Activated naive CD4-positive, alpha-beta T cell treated with anti-CD3 and anti-CD28 coated beads, Interleukin-2, amount 10 ng/mL, durations not matched to agents 5 hours and 36 hours (primary cell): Measurements from ENCODE around the gene EXOC3L4. TPM values are rescaled to one million over a fixed set of nuclear protein-coding genes. Genes with fewer than 3 reads are reported as not detected.

Experiments
- total RNA-seq, 2 experiments: library from RNA; stranded (reverse); gene quantifications; one replicate each; pipeline ENCODE4 v1.2.3, GENCODE V29; 2021

The EXOC3L4 gene
- total RNA-seq, result not detected

GRCh38 chr14:103094406-103095209 lies at the start of gene EXOC3L4:
EXOC3L4 (plus strand) TSS chr14:103094725; CDS start chr14:103100220, 5,495 bp downstream.

DNA sequence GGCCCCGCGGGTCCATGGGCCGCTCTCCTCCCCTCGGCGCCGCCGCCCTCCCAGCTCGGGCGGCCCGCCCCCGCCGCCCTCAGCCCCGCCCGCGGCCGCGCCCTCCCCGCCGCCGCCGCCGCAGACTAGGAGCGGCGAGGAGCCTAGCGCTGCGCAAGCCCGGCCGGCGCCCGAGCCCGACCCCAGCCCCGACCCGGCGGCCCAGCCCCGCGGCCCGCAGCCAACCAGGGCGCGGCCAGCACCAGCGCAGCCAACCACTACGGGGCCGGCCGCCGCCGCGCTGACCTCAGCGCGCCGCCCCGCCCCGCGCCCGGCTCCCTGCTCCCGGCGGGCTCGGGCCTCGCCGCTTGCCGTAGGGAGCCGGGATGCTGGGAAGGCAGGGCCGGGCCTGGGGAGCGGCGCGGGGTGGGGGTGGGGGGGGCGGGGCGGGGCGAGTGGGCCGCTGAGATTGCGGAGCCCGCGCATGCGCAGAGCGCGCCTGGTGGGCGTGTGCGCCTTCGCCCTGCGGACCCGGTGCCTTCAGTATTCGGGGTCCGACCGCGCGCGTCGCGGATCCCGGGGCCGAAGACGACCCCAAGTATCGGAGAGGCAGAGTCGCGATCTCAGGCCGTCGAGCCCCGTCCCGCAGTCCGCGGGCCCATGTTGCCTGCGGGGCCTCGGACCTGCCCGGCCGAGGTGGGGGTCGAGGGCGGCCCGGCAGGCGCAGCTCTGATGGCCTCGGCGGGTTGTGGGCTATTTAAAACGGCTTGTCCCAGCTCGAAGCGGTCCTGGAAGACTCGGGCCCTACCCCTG lies 37.0 kb upstream of the EXOC3L4 start, which contains the start of gene CDC42BPB:
TSS of gene CDC42BPB (minus strand) at position 178 of the 792 bp plus-strand sequence. CDS start 376 bp downstream, outside the sequence.

GRCh38 chr14:103084021-103084919 lies 10.3 kb upstream of the EXOC3L4 start, which contains the start of gene LBHD2:
LBHD2 (plus strand) TSS chr14:103084210; CDS start chr14:103086013, 1,803 bp downstream.

DNA sequence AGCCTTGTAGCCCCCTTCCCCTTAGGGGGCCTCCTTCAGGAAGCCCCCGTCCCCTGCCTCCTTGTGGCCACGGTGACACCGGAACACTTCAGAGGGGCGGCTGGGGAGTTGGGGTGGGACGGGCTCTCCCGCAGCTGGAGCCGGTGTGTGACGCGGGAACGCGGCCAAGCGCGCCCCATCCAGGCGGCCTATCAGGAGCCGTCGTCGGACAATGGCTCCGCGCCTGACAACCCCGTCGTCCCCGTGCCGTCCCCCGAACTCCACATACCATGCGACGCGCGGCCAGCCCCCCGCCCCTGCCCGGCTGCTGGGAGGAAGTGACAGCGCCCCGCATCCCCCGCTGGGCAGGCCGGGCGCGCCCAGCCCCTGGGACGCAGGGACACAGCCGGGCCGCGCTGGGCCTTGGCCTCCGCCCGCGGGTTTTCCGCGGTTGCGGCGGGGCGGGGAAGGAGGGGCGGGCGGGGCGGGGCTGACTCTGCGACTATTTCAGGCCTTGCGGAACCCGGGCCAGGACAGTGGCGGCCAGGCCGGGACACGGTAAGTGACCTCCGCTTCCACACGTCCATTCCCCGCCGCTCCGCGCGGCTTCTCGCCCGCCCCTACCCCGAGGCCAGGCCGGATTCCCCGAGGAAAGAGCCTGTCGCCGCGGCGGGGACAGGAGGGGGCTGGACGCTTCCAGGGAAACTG lies 28.6 kb downstream of the EXOC3L4 start, which contains the start of gene TNFAIP2:
TSS of gene TNFAIP2 (plus strand) at position 515 of the 687 bp plus-strand sequence. CDS start 2,997 bp downstream, outside the sequence.

Other genes starting within 250 kb of the EXOC3L4 start
- under 1 TPM; 0.78 to 0.87 TPM for gene AMN, start 172.1 kb upstream of the EXOC3L4 start, total RNA-seq
- under 1 TPM; 0.46 to 0.58 TPM for gene CDC42BPB, start 37.2 kb upstream of the EXOC3L4 start, total RNA-seq
- not detected for gene LBHD2, start 10.5 kb upstream of the EXOC3L4 start, total RNA-seq
- under 1 TPM; 0.18 to 0.48 TPM for gene TNFAIP2, start 28.7 kb downstream of the EXOC3L4 start, total RNA-seq
- gene EIF5, start 239.5 kb downstream of the EXOC3L4 start, total RNA-seq, result 100 to 1,000 TPM; 188 to 196 TPM